DND-41 (cell line): ENCODE results near the gene MTF2.

Experiments
- EZH2 ChIP-seq: IDR thresholded peaks from 3 replicates; pipeline ENCODE4 v1.6.1; 2012; ENCODE audit warnings: borderline replicate concordance, low read depth, mild to moderate bottlenecking, moderate library complexity, low read length, inconsistent platforms; ENCODE audit not compliant: severe bottlenecking
- TF ChIP-seq, protein P1 (sequence below): IDR thresholded peaks from 2 replicates; pipeline ENCODE4 v1.5.1; 2012; ENCODE audit warnings: borderline replicate concordance, low read length, moderate library complexity, mild to moderate bottlenecking; ENCODE audit not compliant: poor library complexity, severe bottlenecking; ENCODE audit errors: extremely low read depth

DNA sequence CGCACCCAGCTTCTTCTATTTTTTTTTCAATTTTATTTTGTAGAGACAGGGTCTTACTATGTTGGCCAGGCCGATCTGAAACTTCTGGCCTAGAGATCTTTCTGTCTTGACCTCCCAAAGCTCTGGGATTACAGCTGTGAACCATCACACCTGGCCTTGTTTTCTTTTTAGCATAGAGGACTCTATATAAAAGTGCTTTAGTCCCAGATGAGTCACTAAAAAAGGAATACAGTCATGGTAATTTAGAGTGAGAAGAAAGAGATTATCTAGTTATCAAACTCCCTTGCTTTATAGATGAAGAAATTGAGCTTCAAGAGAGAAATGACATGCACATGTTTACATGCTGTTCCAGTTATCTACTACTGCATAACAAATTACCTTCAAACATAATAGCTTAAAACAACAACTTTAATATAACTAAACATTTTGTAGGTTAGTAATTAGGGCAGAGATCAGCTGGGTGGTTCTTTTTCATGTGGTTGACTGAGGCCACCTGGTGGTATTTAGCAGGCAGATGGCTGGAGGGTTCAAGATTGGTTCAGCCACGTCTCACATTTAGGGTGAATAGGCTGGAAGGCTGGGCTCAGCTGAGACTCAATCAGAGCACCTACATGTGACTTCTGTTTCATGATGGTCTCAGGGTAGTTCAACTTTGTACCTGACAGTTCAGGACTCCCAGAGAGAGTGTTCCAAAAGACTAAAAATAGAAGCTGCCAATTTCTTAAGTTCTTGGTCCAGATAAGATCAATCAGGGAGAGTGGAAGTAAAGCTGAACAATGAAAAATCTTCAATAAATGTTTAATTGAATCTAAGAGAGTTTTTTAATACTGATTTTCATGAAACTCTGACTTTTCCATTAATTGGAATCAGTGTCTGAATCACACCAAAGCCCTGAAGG, 16.9 kb upstream of the MTF2 start:
- TF ChIP-seq, protein P1, sequence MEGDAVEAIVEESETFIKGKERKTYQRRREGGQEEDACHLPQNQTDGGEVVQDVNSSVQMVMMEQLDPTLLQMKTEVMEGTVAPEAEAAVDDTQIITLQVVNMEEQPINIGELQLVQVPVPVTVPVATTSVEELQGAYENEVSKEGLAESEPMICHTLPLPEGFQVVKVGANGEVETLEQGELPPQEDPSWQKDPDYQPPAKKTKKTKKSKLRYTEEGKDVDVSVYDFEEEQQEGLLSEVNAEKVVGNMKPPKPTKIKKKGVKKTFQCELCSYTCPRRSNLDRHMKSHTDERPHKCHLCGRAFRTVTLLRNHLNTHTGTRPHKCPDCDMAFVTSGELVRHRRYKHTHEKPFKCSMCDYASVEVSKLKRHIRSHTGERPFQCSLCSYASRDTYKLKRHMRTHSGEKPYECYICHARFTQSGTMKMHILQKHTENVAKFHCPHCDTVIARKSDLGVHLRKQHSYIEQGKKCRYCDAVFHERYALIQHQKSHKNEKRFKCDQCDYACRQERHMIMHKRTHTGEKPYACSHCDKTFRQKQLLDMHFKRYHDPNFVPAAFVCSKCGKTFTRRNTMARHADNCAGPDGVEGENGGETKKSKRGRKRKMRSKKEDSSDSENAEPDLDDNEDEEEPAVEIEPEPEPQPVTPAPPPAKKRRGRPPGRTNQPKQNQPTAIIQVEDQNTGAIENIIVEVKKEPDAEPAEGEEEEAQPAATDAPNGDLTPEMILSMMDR: peak; percentile 93
- TF ChIP-seq EZH2: no peak
